ENCODE results near the gene ULK4.

The ULK4 gene

DNA sequence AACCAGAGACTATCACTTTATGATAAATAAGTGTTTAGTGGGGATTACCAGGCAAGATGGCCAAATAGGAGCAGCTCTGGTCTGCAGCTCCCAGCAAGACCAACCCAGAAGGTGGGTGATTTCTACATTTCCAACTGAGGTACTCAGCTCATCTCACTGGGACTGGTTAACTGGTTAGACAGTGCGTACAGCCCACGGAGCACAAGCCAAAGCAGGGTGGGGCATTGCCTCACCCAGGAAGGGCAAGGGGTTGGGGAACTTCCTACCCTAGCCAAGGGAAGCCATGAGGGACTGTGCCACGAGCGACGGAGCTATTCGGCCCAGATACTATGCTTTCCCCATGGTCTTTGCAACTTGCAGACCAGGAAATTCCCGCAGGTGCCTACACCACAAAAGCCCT is 591.6 kb downstream of the ULK4 start:
- DNase-seq (ENCODE audit: low spot score): no peak
- in situ Hi-C loops (cut with MboI; ENCODE audit: low sequenced_read_pairs, unreplicated experiment): no loop called here

DNA sequence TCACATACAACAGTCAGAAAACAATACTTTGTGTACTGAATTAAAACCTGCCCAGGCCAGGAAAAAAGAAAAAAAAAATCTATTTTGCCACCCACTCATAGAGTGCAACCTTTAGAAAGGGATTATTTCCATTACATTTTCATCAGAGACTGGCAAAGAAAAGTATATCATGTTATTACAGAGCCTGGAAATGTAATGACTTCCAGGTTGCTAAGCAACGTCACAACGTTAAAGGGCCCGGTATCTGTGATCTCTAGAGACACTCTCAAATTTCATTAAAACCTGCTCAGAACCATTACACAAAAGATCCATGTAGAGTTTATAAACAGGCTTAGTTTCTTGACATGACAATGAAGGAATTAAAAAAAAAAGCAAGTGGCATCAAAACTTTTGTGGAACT is 592.1 kb downstream of the ULK4 start:
- in situ Hi-C loops (cut with MboI; ENCODE audit: low sequenced_read_pairs, unreplicated experiment): no loop called here
- TF ChIP-seq, protein P1, sequence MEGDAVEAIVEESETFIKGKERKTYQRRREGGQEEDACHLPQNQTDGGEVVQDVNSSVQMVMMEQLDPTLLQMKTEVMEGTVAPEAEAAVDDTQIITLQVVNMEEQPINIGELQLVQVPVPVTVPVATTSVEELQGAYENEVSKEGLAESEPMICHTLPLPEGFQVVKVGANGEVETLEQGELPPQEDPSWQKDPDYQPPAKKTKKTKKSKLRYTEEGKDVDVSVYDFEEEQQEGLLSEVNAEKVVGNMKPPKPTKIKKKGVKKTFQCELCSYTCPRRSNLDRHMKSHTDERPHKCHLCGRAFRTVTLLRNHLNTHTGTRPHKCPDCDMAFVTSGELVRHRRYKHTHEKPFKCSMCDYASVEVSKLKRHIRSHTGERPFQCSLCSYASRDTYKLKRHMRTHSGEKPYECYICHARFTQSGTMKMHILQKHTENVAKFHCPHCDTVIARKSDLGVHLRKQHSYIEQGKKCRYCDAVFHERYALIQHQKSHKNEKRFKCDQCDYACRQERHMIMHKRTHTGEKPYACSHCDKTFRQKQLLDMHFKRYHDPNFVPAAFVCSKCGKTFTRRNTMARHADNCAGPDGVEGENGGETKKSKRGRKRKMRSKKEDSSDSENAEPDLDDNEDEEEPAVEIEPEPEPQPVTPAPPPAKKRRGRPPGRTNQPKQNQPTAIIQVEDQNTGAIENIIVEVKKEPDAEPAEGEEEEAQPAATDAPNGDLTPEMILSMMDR (IDR thresholded peaks at IDR 0.05; ENCODE audit: borderline replicate concordance, control extremely low read depth, extremely low read depth, insufficient read depth, missing control alignments): no peak
- no peak for DNase-seq (ENCODE audit: low spot score)

More for the DNA sequence above, 591.6 kb downstream of the ULK4 start:
- TF ChIP-seq, protein P1 (IDR thresholded peaks at IDR 0.05; ENCODE audit: borderline replicate concordance, control extremely low read depth, extremely low read depth, insufficient read depth, missing control alignments): no peak

DNA sequence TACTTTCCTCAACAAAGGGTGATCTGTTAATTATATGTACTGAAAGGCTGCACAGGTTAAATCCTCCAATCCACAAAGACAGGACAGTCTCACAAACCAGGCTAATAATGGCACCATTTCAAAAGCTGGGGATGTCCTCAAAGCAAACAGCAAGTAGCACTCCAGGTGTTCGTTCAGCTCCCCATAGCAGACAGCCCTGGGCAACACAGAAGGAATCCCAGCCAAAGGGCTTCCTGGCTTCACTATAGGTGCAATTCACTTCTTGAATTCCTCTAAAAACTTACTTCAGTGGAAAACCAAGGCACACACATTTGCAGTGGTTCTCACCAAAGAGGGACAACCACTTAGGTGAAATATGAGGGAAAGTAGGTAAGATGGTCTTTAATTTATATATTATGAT is 595.9 kb downstream of the ULK4 start:
- in situ Hi-C loops (cut with MboI; ENCODE audit: low sequenced_read_pairs, unreplicated experiment): no loop called here
- TF ChIP-seq, protein P1 (IDR thresholded peaks at IDR 0.05; ENCODE audit: borderline replicate concordance, control extremely low read depth, extremely low read depth, insufficient read depth, missing control alignments): no peak
- DNase-seq (ENCODE audit: low spot score): no peak

- DNase-seq (ENCODE audit: low spot score): no peak
- TF ChIP-seq, protein P1 (IDR thresholded peaks at IDR 0.05; ENCODE audit: borderline replicate concordance, control extremely low read depth, extremely low read depth, insufficient read depth, missing control alignments): no peak
- in situ Hi-C loops (cut with MboI; ENCODE audit: low sequenced_read_pairs, unreplicated experiment): no loop called here
Observed at GRCh38 chr3:41364736-41365135, 597.2 kb downstream of the ULK4 start.

GRCh38 chr3:41363830-41364523 is 597.9 kb downstream of the ULK4 start:
- TF ChIP-seq, protein P1 (IDR thresholded peaks at IDR 0.05; ENCODE audit: borderline replicate concordance, control extremely low read depth, extremely low read depth, insufficient read depth, missing control alignments): no peak
- DNase-seq (ENCODE audit: low spot score): no peak
- in situ Hi-C loops (cut with MboI; ENCODE audit: low sequenced_read_pairs, unreplicated experiment): no loop called here

GRCh38 chr3:41362638-41363559 is 599.0 kb downstream of the ULK4 start:
- in situ Hi-C loops (cut with MboI; ENCODE audit: low sequenced_read_pairs, unreplicated experiment): no loop called here
- TF ChIP-seq, protein P1 (IDR thresholded peaks at IDR 0.05; ENCODE audit: borderline replicate concordance, control extremely low read depth, extremely low read depth, insufficient read depth, missing control alignments): no peak
- no peak for DNase-seq (ENCODE audit: low spot score)

All from GM13976 (cell line).